ENCODE measurements around the gene IPO9.

The IPO9 gene

GRCh38 chr1:201789245-201789644 is 39.7 kb upstream of the IPO9 start:
- no peaks in the 10 kb centered on the region for H3K27me3 ChIP-seq (ENCODE audit: control insufficient read depth in 1 of 2, insufficient read depth in 2 of 2, low read length in 2 of 2)
- no peaks in the 10 kb centered on the region for H3K9me3 ChIP-seq (ENCODE audit: control insufficient read depth in 1 of 2, low read length in 2 of 2)
- H3K36me3 ChIP-seq (ENCODE audit: control insufficient read depth in 1 of 2, insufficient read depth in 2 of 2, low read length in 2 of 2) = peaks cover 0 to 26% of the 10 kb centered on the region in 2 donors
- no peak overlapping the region for H3K9ac ChIP-seq (ENCODE audit: low read depth in 1 of 2, low read length in 2 of 2)
- peaks cover 16 to 20% of the 10 kb centered on the region in 2 donors for H3K4me1 ChIP-seq (ENCODE audit: control insufficient read depth in 1 of 2, insufficient read depth in 2 of 2, low read length in 2 of 2)
- H3K4me3 ChIP-seq (ENCODE audit: low read depth in 1 of 2, low read length in 2 of 2) = no peak overlapping the region
- no peak overlapping the region for H3K27ac ChIP-seq (ENCODE audit: low read depth, low read length)

GRCh38 chr1:201790261-201790660 is 38.7 kb upstream of the IPO9 start:
- H3K9ac ChIP-seq (ENCODE audit: low read depth in 1 of 2, low read length in 2 of 2) = no peak overlapping the region
- H3K36me3 ChIP-seq (ENCODE audit: control insufficient read depth in 1 of 2, insufficient read depth in 2 of 2, low read length in 2 of 2) = peaks cover 4 to 32% of the 10 kb centered on the region in 2 donors
- no peaks in the 10 kb centered on the region for H3K9me3 ChIP-seq (ENCODE audit: control insufficient read depth in 1 of 2, low read length in 2 of 2)
- peaks cover 16 to 20% of the 10 kb centered on the region in 2 donors for H3K4me1 ChIP-seq (ENCODE audit: control insufficient read depth in 1 of 2, insufficient read depth in 2 of 2, low read length in 2 of 2)
- no peaks in the 10 kb centered on the region for H3K27me3 ChIP-seq (ENCODE audit: control insufficient read depth in 1 of 2, insufficient read depth in 2 of 2, low read length in 2 of 2)
- H3K4me3 ChIP-seq (ENCODE audit: low read depth in 1 of 2, low read length in 2 of 2) = no peak overlapping the region
- no peak overlapping the region for H3K27ac ChIP-seq (ENCODE audit: low read depth, low read length)

- peaks cover 16 to 20% of the 10 kb centered on the region in 2 donors for H3K4me1 ChIP-seq (ENCODE audit: control insufficient read depth in 1 of 2, insufficient read depth in 2 of 2, low read length in 2 of 2)
- no peaks in the 10 kb centered on the region for H3K9me3 ChIP-seq (ENCODE audit: control insufficient read depth in 1 of 2, low read length in 2 of 2)
- H3K36me3 ChIP-seq (ENCODE audit: control insufficient read depth in 1 of 2, insufficient read depth in 2 of 2, low read length in 2 of 2) = peaks cover 4 to 33% of the 10 kb centered on the region in 2 donors
- H3K9ac ChIP-seq (ENCODE audit: low read depth in 1 of 2, low read length in 2 of 2) = no peak overlapping the region
- no peak overlapping the region for H3K4me3 ChIP-seq (ENCODE audit: low read depth in 1 of 2, low read length in 2 of 2)
- H3K27me3 ChIP-seq (ENCODE audit: control insufficient read depth in 1 of 2, insufficient read depth in 2 of 2, low read length in 2 of 2) = no peaks in the 10 kb centered on the region
- peak overlapping the region; percentile 2 for H3K27ac ChIP-seq (ENCODE audit: low read depth, low read length)
These were observed 37.7 kb upstream of the IPO9 start for GRCh38 chr1:201791051-201791778.

- H3K4me3 ChIP-seq (ENCODE audit: low read depth in 1 of 2, low read length in 2 of 2) = no peak overlapping the region
- H3K4me1 ChIP-seq (ENCODE audit: control insufficient read depth in 1 of 2, insufficient read depth in 2 of 2, low read length in 2 of 2) = peaks cover 16 to 20% of the 10 kb centered on the region in 2 donors
- H3K27me3 ChIP-seq (ENCODE audit: control insufficient read depth in 1 of 2, insufficient read depth in 2 of 2, low read length in 2 of 2) = no peaks in the 10 kb centered on the region
- peaks cover 4 to 27% of the 10 kb centered on the region in 2 donors for H3K36me3 ChIP-seq (ENCODE audit: control insufficient read depth in 1 of 2, insufficient read depth in 2 of 2, low read length in 2 of 2)
- H3K27ac ChIP-seq (ENCODE audit: low read depth, low read length) = peak overlapping the region; percentile 2
- no peak overlapping the region for H3K9ac ChIP-seq (ENCODE audit: low read depth in 1 of 2, low read length in 2 of 2)
- H3K9me3 ChIP-seq (ENCODE audit: control insufficient read depth in 1 of 2, low read length in 2 of 2) = no peaks in the 10 kb centered on the region
These were observed 37.2 kb upstream of the IPO9 start for GRCh38 chr1:201791779-201792173.

- H3K36me3 ChIP-seq (ENCODE audit: control insufficient read depth in 1 of 2, insufficient read depth in 2 of 2, low read length in 2 of 2) = peaks cover 4 to 18% of the 10 kb centered on the region in 2 donors
- H3K27ac ChIP-seq (ENCODE audit: low read depth, low read length) = no peak overlapping the region
- no peak overlapping the region for H3K9ac ChIP-seq (ENCODE audit: low read depth in 1 of 2, low read length in 2 of 2)
- H3K27me3 ChIP-seq (ENCODE audit: control insufficient read depth in 1 of 2, insufficient read depth in 2 of 2, low read length in 2 of 2) = no peaks in the 10 kb centered on the region
- peaks cover 16 to 20% of the 10 kb centered on the region in 2 donors for H3K4me1 ChIP-seq (ENCODE audit: control insufficient read depth in 1 of 2, insufficient read depth in 2 of 2, low read length in 2 of 2)
- H3K9me3 ChIP-seq (ENCODE audit: control insufficient read depth in 1 of 2, low read length in 2 of 2) = no peaks in the 10 kb centered on the region
- H3K4me3 ChIP-seq (ENCODE audit: low read depth in 1 of 2, low read length in 2 of 2) = no peak overlapping the region
These were observed 36.2 kb upstream of the IPO9 start for GRCh38 chr1:201792534-201793305.

- Histone ChIP-seq H3K27ac (ENCODE audit: low read depth, low read length) (no peak overlapping the region), H3K4me3 (ENCODE audit: low read depth in 1 of 2, low read length in 2 of 2) (no peak overlapping the region), H3K27me3 (ENCODE audit: control insufficient read depth in 1 of 2, insufficient read depth in 2 of 2, low read length in 2 of 2) (no peaks in the 10 kb centered on the region), H3K9ac (ENCODE audit: low read depth in 1 of 2, low read length in 2 of 2) (no peak overlapping the region), H3K36me3 (ENCODE audit: control insufficient read depth in 1 of 2, insufficient read depth in 2 of 2, low read length in 2 of 2) (peaks cover 4 to 12% of the 10 kb centered on the region in 2 donors), H3K9me3 (ENCODE audit: control insufficient read depth in 1 of 2, low read length in 2 of 2) (no peaks in the 10 kb centered on the region), H3K4me1 (ENCODE audit: control insufficient read depth in 1 of 2, insufficient read depth in 2 of 2, low read length in 2 of 2) (peaks cover 16 to 20% of the 10 kb centered on the region in 2 donors)
These were observed 35.5 kb upstream of the IPO9 start for GRCh38 chr1:201793306-201793925.

GRCh38 chr1:201795066-201795465 is 33.9 kb upstream of the IPO9 start:
- Histone ChIP-seq H3K9me3 (ENCODE audit: control insufficient read depth in 1 of 2, low read length in 2 of 2) (no peaks in the 10 kb centered on the region), H3K27ac (ENCODE audit: low read depth, low read length) (no peak overlapping the region), H3K36me3 (ENCODE audit: control insufficient read depth in 1 of 2, insufficient read depth in 2 of 2, low read length in 2 of 2) (peaks cover 4 to 8% of the 10 kb centered on the region in 2 donors)

GRCh38 chr1:201800246-201800645 is 28.7 kb upstream of the IPO9 start:
- no peak overlapping the region for H3K9ac ChIP-seq (ENCODE audit: low read depth in 1 of 2, low read length in 2 of 2)

More at GRCh38 chr1:201795066-201795465, 33.9 kb upstream of the IPO9 start:
- no peak overlapping the region for H3K4me3 ChIP-seq (ENCODE audit: low read depth in 1 of 2, low read length in 2 of 2)
- no peak overlapping the region for H3K9ac ChIP-seq (ENCODE audit: low read depth in 1 of 2, low read length in 2 of 2)
- H3K27me3 ChIP-seq (ENCODE audit: control insufficient read depth in 1 of 2, insufficient read depth in 2 of 2, low read length in 2 of 2) = no peaks in the 10 kb centered on the region
- H3K4me1 ChIP-seq (ENCODE audit: control insufficient read depth in 1 of 2, insufficient read depth in 2 of 2, low read length in 2 of 2) = peaks cover 16 to 20% of the 10 kb centered on the region in 2 donors

GRCh38 chr1:201806801-201807200 is 22.2 kb upstream of the IPO9 start:
- Histone ChIP-seq H3K27me3 (ENCODE audit: control insufficient read depth in 1 of 2, insufficient read depth in 2 of 2, low read length in 2 of 2) (no peaks in the 10 kb centered on the region), H3K9ac (ENCODE audit: low read depth in 1 of 2, low read length in 2 of 2) (no peak overlapping the region), H3K9me3 (ENCODE audit: control insufficient read depth in 1 of 2, low read length in 2 of 2) (no peaks in the 10 kb centered on the region), H3K4me3 (ENCODE audit: low read depth in 1 of 2, low read length in 2 of 2) (no peak overlapping the region), H3K27ac (ENCODE audit: low read depth, low read length) (no peak overlapping the region), H3K36me3 (ENCODE audit: control insufficient read depth in 1 of 2, insufficient read depth in 2 of 2, low read length in 2 of 2) (peaks cover 28 to 56% of the 10 kb centered on the region in 2 donors), H3K4me1 (ENCODE audit: control insufficient read depth in 1 of 2, insufficient read depth in 2 of 2, low read length in 2 of 2) (no peaks in the 10 kb centered on the region)

More at GRCh38 chr1:201800246-201800645, 28.7 kb upstream of the IPO9 start:
- Histone ChIP-seq H3K27me3 (ENCODE audit: control insufficient read depth in 1 of 2, insufficient read depth in 2 of 2, low read length in 2 of 2) (no peaks in the 10 kb centered on the region), H3K9me3 (ENCODE audit: control insufficient read depth in 1 of 2, low read length in 2 of 2) (no peaks in the 10 kb centered on the region), H3K27ac (ENCODE audit: low read depth, low read length) (no peak overlapping the region), H3K4me1 (ENCODE audit: control insufficient read depth in 1 of 2, insufficient read depth in 2 of 2, low read length in 2 of 2) (no peaks in the 10 kb centered on the region), H3K36me3 (ENCODE audit: control insufficient read depth in 1 of 2, insufficient read depth in 2 of 2, low read length in 2 of 2) (peaks cover 0 to 13% of the 10 kb centered on the region in 2 donors), H3K4me3 (ENCODE audit: low read depth in 1 of 2, low read length in 2 of 2) (no peak overlapping the region)
